GM18868 (cell line): Measurements from ENCODE around the gene SH3RF2.
"Not testable (repeated sequence)": the region's sequence is repeated elsewhere in the genome, so short reads cannot be mapped to it uniquely, and the experiment has no call there.

Experiments used
- ATAC-seq: cut with Tn5 transposase; IDR thresholded peaks from one replicate; pipeline ENCODE4 v1.9.1; 2021; ENCODE audit warnings: mild to moderate bottlenecking, moderate library complexity; ENCODE audit not compliant: unreplicated experiment

SH3RF2 gene

GRCh38 chr5:145948047-145948446 lies 11.7 kb downstream of the SH3RF2 start:
- ATAC-seq: no peak

DNA sequence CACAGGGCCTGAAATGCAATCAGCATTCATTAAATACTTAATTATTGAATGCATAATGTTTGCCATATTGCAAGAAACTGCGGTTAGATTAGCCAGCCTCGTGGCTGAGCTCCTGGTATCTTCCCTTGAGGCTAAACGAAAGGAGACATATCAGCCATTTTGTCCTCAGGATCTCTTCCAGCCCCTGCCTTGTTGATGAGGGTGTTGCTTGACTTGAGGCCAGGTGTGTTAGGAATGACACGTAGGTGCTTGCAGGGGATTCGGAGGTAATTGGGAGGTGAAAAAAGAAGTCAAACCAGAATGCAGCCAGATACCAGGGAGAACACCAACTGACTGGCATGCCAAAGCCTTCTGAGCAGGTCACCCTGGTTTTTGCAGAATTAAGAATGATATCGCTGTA lies 12.5 kb downstream of the SH3RF2 start:
- ATAC-seq: no peak

GRCh38 chr5:145949474-145949873 lies 13.1 kb downstream of the SH3RF2 start:
- no peak for ATAC-seq

DNA sequence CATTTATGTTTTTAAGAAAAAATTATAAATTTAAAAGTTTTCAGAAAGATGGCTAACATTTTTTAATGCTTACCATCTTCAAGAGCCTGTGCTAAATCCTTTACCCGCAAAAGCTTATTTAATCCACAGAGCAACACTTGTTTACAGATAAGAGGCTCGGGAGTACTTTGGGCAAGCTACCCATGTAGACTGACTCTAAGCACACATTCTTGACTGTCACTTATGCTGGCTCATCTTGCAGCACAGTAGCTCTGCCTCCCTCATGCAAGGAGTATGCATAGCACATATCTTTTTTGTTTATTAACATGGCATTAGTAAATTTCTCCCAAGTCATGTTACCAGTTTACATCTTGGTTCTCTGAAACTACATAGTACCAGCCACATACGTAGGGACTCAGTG lies 14.7 kb downstream of the SH3RF2 start:
- ATAC-seq: no peak

GRCh38 chr5:145953202-145953601 lies 16.8 kb downstream of the SH3RF2 start:
- no peak for ATAC-seq

- ATAC-seq: not testable (repeated sequence)
Observed at GRCh38 chr5:145954140-145954539, 17.8 kb downstream of the SH3RF2 start.

GRCh38 chr5:145957388-145957787 lies 21.0 kb downstream of the SH3RF2 start:
- ATAC-seq: no peak

DNA sequence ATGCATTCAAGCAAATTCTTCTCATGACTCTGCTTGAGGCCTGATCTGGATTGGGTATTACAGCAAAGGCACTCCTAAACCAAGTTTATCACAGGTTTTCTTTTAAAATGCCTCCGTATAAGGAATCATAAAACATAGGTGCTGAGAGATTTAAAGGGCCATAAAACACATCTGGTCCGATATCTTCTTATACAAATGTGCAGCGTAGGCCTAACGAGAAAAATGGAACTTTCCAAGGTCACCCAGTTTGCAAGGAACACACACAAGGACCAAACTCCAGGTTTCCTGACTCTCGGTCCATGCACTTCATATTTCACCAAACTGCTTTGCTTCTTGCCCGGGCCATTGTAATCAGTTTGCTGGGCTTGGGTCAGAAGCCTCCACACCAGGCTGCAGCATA lies 22.1 kb downstream of the SH3RF2 start:
- ATAC-seq: no peak

- ATAC-seq: no peak
Observed at GRCh38 chr5:145960166-145960565, 23.8 kb downstream of the SH3RF2 start.

DNA sequence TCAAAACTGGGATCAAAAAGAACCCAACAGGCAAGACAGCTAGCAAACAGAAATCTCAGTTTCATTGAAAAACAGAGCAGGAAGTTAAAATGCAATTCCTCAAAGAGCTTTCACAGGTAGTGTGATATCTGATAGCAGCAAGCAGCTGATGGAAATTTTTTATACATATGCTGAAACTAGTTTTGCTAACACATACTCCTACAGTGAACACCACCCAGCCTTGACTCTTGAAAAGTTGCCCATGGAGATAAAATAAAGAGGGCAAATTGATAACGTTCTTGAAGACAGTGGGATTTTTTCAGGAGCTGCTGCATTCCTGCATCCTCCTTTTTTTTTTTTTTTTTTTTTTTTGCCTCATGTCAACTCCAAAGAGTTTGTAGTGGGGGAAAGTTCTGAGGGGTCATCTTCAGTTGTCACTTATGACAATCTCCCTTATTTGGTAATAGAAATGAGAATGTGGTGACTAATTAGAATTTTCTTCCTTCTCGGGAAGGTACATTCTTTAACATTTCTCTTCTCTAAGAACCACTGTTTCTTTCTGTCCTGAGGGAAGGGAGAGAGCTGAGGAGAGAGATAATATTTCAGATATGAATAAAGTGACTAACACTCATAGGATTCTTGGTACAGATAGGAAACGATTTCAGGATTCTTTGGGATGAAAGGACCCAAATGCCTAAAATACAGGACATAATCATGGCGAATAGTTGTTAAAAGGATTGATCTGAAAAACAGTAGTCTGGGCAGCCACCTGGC lies 24.6 kb downstream of the SH3RF2 start:
- no peak for ATAC-seq

DNA sequence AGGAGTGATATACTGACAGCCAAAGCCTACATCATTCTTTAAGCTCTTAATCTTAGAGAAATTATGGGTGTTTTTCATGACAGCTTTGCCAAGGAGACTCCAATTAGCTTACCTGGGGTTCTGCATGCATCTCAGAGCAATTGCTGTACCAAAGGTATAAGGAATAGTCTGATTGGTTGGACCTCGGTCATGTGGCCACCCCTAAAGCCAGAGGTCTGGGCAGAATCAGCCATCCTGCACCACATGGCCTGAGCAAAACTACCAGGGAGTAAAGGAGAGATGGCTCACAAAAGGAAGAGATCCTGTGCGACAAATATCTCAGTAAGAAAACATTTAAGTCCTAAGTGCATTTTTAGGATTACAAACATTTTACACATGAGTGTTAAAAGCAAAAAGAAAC lies 25.6 kb downstream of the SH3RF2 start:
- no peak for ATAC-seq

DNA sequence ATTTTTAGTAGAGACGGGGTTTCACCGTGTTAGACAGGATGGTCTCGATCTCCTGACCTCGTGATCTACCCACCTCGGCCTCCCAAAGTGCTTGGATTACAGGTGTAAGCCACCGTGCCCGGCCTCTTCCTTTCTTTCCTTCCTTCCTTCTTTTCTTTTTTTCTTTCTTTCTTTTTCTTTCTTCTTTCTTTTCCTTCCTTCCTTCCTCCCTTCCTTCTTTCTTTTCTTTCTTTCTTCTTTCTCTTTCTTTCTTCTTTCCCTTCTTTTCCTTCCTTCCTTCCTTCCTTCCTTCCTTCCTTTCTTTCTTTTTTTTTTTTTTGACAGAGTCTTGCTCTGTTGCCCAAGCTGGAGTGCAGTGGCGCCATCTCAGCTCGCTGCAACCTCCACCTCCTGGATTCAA lies 27.6 kb downstream of the SH3RF2 start:
- ATAC-seq: not testable (repeated sequence)

GRCh38 chr5:145965804-145966203 lies 29.4 kb downstream of the SH3RF2 start:
- ATAC-seq: no peak

DNA sequence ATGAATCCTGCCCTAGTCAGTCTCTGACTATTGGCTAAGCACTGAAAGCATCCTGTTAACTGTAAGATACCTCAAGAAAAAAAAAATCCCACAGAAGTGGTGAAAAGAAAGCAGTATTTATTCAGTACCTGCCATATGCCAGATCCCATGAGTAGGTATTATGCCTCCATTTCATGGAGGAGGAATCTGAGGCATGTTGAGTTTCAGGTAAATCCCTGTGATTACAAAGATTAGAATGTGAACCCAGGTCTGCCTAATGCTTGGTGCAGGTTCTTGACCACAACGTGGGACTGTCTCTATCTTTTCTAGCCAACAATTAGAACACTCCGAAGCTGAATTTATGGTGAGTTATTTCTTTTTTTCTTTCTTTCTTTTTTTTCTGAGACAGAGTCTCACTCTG lies 30.9 kb downstream of the SH3RF2 start:
- ATAC-seq: no peak

DNA sequence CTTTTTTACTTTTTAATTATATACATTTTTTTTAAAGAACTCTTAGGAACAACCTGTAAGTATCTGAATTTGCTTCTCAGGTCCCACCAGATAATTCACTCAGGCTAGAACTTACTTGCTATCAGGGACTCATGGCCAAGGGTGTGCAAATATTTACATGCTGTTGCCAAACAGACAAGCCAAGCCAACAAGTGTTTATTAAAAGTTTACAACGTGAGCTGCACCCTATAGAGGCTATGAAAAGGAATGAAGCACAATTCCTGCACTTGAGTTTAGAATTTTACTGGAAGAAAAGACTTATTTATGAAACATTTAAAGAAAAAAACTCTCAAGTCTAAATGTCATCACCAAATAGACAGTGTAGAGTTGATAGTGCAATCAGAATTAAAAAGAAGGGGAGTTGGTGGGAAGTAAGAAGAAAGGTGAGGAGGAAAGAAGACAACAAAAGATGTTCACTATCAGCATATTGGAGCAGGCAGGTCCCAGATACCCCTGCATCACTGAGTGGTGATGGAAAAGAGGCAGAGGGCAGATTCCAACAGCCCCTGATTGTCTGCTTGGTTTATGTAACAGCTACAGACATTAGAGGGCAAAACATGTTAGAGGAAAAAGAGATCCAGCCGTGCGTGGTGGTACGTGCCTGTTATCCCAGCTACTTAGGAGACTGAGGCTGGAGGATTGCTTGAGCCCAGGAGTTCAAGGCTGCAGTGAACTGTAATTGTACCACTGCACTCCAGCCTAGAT lies 32.8 kb downstream of the SH3RF2 start:
- no peak for ATAC-seq

DNA sequence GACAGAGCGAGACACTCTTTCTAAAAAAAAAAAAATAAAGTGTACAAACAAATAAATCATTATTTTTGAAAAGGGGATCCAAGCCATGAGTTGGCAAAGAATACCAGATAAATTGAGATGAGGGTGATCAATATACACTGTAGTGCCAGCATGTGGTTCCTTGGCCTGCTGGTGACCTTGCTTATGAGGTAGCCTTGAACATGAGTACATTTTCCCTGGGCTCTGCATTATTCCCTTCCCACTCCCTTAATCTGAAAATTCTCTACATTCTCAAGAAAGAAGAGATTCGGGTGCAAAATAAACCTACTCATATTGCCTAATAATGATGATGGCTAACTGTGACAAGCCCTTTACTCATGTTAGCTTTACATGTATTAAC lies 33.3 kb downstream of the SH3RF2 start:
- no peak for ATAC-seq

DNA sequence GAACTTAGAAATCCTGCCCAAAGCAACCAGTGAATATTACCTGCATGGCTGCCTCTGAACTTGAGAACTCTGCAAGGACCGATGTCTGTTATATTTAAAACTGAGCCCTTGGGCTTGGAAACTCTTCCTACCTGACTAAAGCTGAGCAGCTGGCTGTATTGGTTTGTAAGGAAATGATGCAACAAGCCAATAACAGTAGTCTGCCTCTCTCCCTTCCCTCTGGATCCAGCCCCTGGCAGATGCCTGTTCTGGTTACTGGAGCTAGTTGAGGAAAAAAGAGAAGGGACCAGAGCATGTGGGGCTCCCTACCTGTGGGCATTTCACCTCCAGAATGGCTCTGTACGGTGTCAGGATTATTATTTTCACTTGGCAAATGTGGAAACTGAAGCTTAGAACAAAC lies 34.7 kb downstream of the SH3RF2 start:
- no peak for ATAC-seq

DNA sequence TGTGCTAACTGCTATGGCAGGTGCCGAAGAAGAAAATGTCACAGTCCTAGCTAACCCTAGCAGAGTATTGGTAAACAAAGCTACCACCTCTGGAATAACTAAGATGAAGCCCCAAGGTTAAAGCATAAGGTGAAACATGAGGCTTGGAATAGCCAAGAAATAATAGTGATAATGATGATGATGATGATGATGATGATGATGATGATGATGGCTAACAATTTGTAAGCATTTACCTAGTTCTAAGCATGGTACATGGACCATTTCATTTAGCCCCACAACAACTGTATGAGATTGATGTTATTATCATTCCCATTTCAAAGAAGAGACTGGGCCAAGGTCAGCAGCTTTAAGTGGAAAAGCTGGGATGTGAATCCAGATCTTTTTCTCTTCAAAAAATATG lies 35.3 kb downstream of the SH3RF2 start:
- no peak for ATAC-seq

DNA sequence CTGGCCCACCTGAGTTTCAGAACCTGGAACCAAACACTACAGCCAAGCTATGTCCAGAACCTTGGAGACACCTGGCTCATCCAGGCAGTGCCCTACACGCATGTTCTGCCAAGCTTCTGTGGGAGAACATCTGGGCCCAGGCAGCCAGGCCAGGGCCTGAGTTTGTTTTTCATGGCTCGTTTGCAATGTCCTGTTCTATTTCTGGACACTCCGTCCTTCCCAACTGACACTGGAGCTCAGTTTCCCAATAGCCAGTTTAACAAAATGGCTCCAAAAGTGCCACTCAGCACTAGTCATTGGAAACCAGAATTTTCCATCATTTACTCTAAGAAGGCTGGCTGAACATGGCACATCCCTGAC lies 38.6 kb downstream of the SH3RF2 start:
- ATAC-seq: no peak

- ATAC-seq: peak; percentile 41
Observed at GRCh38 chr5:145975361-145976066, 39.1 kb downstream of the SH3RF2 start.

GRCh38 chr5:145976431-145977155 lies 40.2 kb downstream of the SH3RF2 start:
- peak; percentile 78 for ATAC-seq
